LNCAP (cell line): ENCODE results near the gene TCIRG1.

Source experiments
- TF ChIP-seq, protein P1 (sequence below): fragments of 450-650 bp; IDR thresholded peaks from 2 replicates; pipeline ENCODE4 v1.5.1; 2017; ENCODE audit warnings: mild to moderate bottlenecking

TCIRG1 gene

DNA sequence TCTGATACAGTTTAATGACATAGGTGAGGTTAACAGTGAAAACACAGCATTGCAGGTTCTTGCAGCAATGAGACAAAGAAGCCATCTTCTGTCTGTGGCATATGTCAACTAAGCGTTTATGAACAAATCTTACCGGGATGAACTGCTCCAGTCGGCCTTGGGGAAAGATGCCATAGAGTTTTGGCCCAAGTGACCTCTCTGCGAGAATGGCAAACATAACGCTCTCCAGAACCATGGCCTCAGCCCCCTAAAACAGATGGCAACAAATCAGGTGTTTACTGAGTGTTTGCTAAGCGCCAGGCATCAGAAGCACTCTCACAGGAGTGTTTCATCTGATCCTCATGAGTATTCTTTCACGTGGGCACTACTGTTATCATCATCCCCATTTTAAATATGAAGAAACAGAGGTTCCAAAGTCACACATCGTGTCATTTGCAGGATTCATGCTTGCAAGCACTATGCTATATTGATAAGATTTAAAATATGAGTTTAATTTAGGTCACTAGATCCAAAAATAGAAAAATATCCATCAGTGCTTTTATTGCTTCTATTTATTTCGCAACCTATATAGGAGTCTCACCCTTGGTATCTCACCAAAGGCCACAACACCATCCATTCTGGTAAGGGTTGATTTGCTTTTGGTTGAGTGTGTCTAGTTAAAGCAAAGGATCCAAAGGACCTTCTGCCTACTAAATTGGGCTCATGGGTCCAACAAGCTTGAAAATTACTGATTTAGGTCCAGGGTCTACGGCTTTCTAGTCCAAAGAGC lies 35.9 kb downstream of the TCIRG1 start:
- TF ChIP-seq, protein P1, sequence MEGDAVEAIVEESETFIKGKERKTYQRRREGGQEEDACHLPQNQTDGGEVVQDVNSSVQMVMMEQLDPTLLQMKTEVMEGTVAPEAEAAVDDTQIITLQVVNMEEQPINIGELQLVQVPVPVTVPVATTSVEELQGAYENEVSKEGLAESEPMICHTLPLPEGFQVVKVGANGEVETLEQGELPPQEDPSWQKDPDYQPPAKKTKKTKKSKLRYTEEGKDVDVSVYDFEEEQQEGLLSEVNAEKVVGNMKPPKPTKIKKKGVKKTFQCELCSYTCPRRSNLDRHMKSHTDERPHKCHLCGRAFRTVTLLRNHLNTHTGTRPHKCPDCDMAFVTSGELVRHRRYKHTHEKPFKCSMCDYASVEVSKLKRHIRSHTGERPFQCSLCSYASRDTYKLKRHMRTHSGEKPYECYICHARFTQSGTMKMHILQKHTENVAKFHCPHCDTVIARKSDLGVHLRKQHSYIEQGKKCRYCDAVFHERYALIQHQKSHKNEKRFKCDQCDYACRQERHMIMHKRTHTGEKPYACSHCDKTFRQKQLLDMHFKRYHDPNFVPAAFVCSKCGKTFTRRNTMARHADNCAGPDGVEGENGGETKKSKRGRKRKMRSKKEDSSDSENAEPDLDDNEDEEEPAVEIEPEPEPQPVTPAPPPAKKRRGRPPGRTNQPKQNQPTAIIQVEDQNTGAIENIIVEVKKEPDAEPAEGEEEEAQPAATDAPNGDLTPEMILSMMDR = no peak

DNA sequence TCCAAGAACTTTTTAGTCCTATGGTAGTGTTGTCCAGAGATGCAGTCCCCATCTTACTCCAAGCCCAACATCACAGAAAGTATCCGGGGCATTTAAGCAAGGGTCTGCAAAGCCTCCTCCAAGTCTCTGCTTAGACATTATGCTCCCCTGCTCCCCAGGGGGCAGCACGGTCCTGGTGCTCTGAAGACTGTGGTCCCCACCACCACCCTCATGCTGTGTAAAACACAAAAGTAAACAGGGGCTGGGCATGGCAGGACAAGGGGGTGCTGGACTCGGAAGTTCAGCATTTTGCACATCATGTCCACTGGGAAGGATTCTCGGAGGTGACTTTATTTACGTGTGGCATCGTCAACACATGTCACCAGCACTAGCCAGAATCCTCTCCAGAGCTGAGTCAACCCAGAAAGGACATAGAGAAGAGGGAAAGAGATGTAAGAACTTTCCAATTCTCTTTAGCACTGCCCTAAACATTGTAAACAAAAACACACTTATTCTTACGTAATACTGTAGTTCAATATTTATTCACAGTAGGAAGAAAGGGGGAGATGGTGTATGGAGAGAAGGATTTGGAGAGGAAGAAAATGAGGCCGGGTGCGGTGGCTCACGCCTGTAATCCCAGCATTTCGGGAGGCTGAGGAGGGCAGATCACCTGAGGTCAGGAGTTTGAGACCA lies 37.7 kb downstream of the TCIRG1 start:
- TF ChIP-seq, protein P1 = no peak; the same call in 1 of the 2 replicates

DNA sequence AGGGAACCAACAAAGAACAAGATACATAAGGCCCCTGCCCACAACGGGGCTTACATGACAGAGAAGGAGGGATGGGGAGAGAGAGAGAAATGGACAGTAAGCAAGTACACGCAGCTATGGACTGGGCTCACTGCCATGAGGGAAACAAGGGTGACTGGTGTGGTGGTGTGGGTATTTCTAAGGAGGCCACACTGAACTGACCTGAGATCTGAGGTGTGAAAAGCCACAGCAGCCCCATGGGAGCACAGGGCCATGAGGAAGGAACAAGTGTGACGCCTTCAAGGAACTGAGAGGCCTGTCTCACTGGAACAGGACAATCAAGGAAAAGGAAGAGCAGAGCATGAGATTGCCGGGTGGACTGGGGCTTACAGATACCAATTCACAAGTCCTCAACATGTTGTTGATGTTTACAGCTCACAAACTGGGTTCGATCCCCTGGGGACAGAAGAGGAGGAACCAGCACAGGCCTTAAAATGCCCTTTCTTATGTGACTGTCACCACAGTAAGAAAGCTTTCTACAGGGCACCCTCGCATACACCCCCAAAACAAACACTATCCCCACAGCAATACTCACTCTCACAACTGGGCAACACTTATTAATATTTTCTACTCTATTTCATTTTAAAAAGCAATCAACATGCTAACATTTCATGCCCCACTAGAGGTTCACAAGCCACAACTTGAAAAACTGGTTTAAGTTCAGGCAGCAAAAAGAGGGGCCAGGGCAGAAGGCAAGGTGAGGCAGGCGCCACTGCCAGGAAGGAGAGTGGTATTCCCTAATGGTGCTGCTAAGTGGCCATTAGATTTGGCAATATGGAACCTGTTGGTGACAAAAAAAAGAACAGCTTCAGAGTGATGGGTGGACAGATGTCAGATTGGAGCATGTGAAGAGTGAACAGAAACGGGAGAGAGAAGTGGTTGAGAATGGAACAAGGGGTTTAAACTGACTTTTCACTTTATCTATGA lies 39.1 kb downstream of the TCIRG1 start:
- TF ChIP-seq, protein P1 = no peak

DNA sequence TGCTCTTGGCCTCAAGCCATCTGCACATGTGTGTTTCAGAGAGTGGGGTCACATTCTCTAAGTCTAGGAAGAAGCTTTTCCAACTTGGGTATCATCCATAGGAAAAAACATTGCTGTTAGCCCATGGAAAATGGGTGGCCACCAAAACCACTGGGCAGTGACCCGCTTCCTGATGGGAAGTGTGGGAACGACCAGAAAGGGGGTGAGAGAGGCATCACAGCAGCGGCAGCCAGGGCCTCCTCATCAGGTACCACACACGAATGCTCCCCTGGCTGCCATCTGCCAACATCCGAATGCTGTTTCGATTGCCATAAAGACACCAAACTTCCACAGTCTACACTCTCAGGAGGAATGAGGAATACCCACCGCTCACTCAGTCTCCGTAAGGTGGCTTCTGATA lies 42.0 kb downstream of the TCIRG1 start:
- TF ChIP-seq, protein P1 = no peak

DNA sequence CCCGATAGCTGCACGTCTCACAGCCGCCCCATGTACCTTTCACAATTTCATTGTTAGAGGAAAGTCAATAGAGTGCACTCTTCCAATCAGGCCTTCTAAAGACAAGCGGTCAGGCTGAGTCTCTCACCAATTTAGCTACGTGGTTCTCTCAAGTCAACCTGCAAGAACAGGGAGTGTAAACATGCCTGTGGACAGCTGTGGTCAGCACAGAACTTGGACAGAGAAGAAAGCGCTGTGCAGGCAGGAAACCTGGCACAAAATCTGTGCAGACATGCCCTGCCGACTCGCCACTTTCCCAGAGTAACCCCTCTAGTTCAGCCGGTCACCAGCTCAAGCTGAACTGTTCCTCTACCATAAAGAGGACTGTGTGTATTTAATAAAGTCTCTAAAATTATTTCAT lies 42.9 kb downstream of the TCIRG1 start:
- TF ChIP-seq, protein P1 = no peak

DNA sequence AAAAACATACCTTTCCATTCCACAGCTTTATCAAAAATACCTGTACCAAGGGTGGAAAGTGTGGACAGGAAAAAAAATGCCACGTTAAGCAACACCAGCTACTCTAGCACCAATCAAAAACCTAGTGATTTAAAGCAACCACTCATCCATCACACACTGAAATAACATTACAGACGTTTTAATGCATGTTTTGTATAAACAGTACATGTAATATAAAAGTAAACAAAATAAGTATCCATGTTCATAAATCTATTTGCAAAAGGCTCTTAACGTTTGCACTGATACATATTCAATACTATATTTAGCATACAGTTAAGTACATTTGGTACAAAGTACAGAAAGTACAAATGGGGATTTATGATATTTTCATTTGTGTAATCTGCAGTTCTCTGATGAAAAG lies 43.7 kb downstream of the TCIRG1 start:
- TF ChIP-seq, protein P1 = no peak

DNA sequence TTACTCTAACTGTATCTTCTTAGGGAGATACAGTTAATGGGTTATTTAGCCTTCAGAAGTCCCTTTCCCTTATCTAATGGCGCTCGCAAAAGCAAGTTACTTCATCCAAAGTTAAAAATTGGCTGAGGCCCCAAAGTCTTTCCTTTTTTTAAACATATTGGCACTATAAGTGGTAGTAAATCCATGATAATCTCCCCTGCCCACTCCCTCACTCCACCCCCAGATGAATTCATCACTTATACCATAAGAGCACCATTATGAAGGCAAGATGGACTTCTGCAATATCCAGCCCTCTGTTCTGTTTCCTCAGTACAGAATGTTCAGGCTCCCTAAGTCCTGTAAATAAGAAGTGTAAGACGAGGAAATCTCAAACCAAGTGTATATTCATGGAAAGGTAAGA lies 44.7 kb downstream of the TCIRG1 start:
- TF ChIP-seq, protein P1 = no peak
